H9 (cell line): ENCODE data around the gene STAT1. TPM values are rescaled to one million over a fixed set of nuclear protein-coding genes. Genes with fewer than 3 reads are reported as not detected.

Experiments used
- DNase-seq: peaks from one replicate; pipeline ENCODE4 v3.0.0-alpha.2; 2017
- H2AFZ ChIP-seq: one replicate; pipeline ENCODE4 v1.6.1; 2013; ENCODE audit warnings: mild to moderate bottlenecking, low read length, control low read depth, moderate library complexity
- H2AK5ac ChIP-seq: 2 replicates; pipeline ENCODE4 v1.6.1; 2013; ENCODE audit warnings: low read length, control low read depth, mixed read lengths; ENCODE audit not compliant: insufficient read length
- H2BK120ac ChIP-seq: one replicate; pipeline ENCODE4 v1.6.1; 2013; ENCODE audit warnings: low read depth, mild to moderate bottlenecking, low read length, control low read depth, inconsistent platforms; ENCODE audit not compliant: poor library complexity, severe bottlenecking
- H2BK12ac ChIP-seq: 2 replicates; pipeline ENCODE4 v1.6.1; 2013; ENCODE audit warnings: low read length, control low read depth, mixed read lengths, low read depth; ENCODE audit not compliant: insufficient read length
- H2BK15ac ChIP-seq: 2 replicates; pipeline ENCODE4 v1.6.1; 2013; ENCODE audit warnings: low read depth, low read length, control low read depth
- H2BK20ac ChIP-seq: one replicate; pipeline ENCODE4 v1.6.1; 2013; ENCODE audit warnings: low read depth, mild to moderate bottlenecking, low read length, control low read depth, inconsistent platforms; ENCODE audit not compliant: poor library complexity, severe bottlenecking
- H2BK5ac ChIP-seq: 2 replicates; pipeline ENCODE4 v1.6.1; 2013; ENCODE audit warnings: low read length, control low read depth, mixed read lengths; ENCODE audit not compliant: insufficient read length
- H3K14ac ChIP-seq: 2 replicates; pipeline ENCODE4 v1.6.1; 2013; ENCODE audit warnings: low read length, control low read depth; ENCODE audit not compliant: insufficient read depth
- H3K18ac ChIP-seq: 2 replicates; pipeline ENCODE4 v1.6.1; 2013; ENCODE audit warnings: low read depth, mild to moderate bottlenecking, mixed read lengths, low read length, control low read depth; ENCODE audit not compliant: insufficient read length
- H3K23ac ChIP-seq: 2 replicates; pipeline ENCODE4 v1.6.1; 2013; ENCODE audit warnings: low read length, control low read depth, mixed read lengths, low read depth; ENCODE audit not compliant: insufficient read length
- H3K23me2 ChIP-seq: 2 replicates; pipeline ENCODE4 v1.6.1; 2013; ENCODE audit warnings: low read depth, mild to moderate bottlenecking, mixed read lengths, low read length, control low read depth; ENCODE audit not compliant: insufficient read length, poor library complexity, severe bottlenecking
- H3K27ac ChIP-seq: 2 replicates; pipeline ENCODE4 v1.5.1; 2013; ENCODE audit warnings: low read length, control low read depth, mixed read lengths, low read depth; ENCODE audit not compliant: insufficient read length
- H3K27me3 ChIP-seq: 2 replicates; pipeline ENCODE4 v1.6.1; 2013; ENCODE audit warnings: low read length, control low read depth, inconsistent platforms; ENCODE audit not compliant: insufficient read depth
- H3K4ac ChIP-seq: 2 replicates; pipeline ENCODE4 v1.6.1; 2013; ENCODE audit warnings: low read depth, mild to moderate bottlenecking, control low read depth, inconsistent platforms, low read length, moderate library complexity
- H3K4me1 ChIP-seq: 2 replicates; pipeline ENCODE4 v1.6.1; 2013; ENCODE audit warnings: low read length, control low read depth, inconsistent platforms; ENCODE audit not compliant: insufficient read depth
- H3K4me2 ChIP-seq: 2 replicates; pipeline ENCODE4 v1.6.1; 2013; ENCODE audit warnings: low read length, control low read depth, mixed read lengths; ENCODE audit not compliant: insufficient read length, insufficient read depth
- H3K56ac ChIP-seq: 2 replicates; pipeline ENCODE4 v1.6.1; 2013; ENCODE audit warnings: low read depth, mild to moderate bottlenecking, mixed read lengths, low read length, control low read depth; ENCODE audit not compliant: insufficient read length
- H3K79me1 ChIP-seq: 2 replicates; pipeline ENCODE4 v1.6.1; 2013; ENCODE audit warnings: low read depth, mild to moderate bottlenecking, moderate library complexity, low read length, control low read depth, inconsistent platforms; ENCODE audit not compliant: insufficient read depth, poor library complexity, severe bottlenecking
- H3K79me2 ChIP-seq: 2 replicates; pipeline ENCODE4 v1.6.1; 2013; ENCODE audit warnings: low read length, control low read depth, inconsistent platforms; ENCODE audit not compliant: insufficient read depth
- H3K9ac ChIP-seq: 2 replicates; pipeline ENCODE4 v1.6.1; 2013; ENCODE audit warnings: low read length, control low read depth, mixed read lengths; ENCODE audit not compliant: insufficient read length; ENCODE audit errors: extremely low read depth
- H3K9me3 ChIP-seq: one replicate; pipeline ENCODE4 v1.6.1; 2013; ENCODE audit warnings: low read depth, low read length, inconsistent platforms; ENCODE audit not compliant: control insufficient read depth
- H3T11ph ChIP-seq: one replicate; pipeline ENCODE4 v1.6.1; 2013; ENCODE audit warnings: mild to moderate bottlenecking, low read length, control low read depth, inconsistent platforms
- H4K20me1 ChIP-seq: one replicate; pipeline ENCODE4 v1.6.1; 2013; ENCODE audit not compliant: control insufficient read depth, insufficient read length, insufficient read depth
- H4K5ac ChIP-seq: 2 replicates; pipeline ENCODE4 v1.6.1; 2013; ENCODE audit warnings: low read depth, mild to moderate bottlenecking, mixed read lengths, low read length, control low read depth; ENCODE audit not compliant: insufficient read length
- H4K8ac ChIP-seq: replicated peaks from 2 replicates; pipeline ENCODE4 v1.6.1; 2013; ENCODE audit warnings: low read length, control low read depth, mixed read lengths, low read depth; ENCODE audit not compliant: insufficient read length
- H4K91ac ChIP-seq: 2 replicates; pipeline ENCODE4 v1.6.1; 2013; ENCODE audit warnings: low read depth, mild to moderate bottlenecking, moderate library complexity, mixed read lengths, low read length, control low read depth; ENCODE audit not compliant: insufficient read length
- H3K27ac Mint-ChIP-seq, 3 experiments: 2 replicates in 2 of 3; 3 replicates in 1 of 3; pipeline ENCODE4 v1.8.0; 2020 to 2021; ENCODE audit warnings: mixed read lengths in 3 of 3, mild to moderate bottlenecking in 1 of 3, moderate library complexity in 1 of 3
- H3K27me3 Mint-ChIP-seq: 2 replicates; pipeline ENCODE4 v1.8.0; 2021; ENCODE audit warnings: low read depth, mild to moderate bottlenecking, moderate library complexity, mixed read lengths
- H3K36me3 Mint-ChIP-seq, 3 experiments: 2 replicates in 2 of 3; 3 replicates in 1 of 3; pipeline ENCODE4 v1.8.0; 2020 to 2021; ENCODE audit warnings: low read depth in 3 of 3, mixed read lengths in 3 of 3; ENCODE audit not compliant: insufficient read depth in 1 of 3
- H3K4me1 Mint-ChIP-seq, 2 experiments: 2 replicates each; pipeline ENCODE4 v1.8.0; 2020; ENCODE audit warnings: mixed read lengths in 2 of 2
- H3K4me3 Mint-ChIP-seq, 2 experiments: 2 replicates in 1 of 2; 3 replicates in 1 of 2; pipeline ENCODE4 v1.8.0; 2020 to 2021; ENCODE audit warnings: mild to moderate bottlenecking in 2 of 2, mixed read lengths in 2 of 2, moderate library complexity in 1 of 2
- H3K9me3 Mint-ChIP-seq, 2 experiments: 2 replicates in 1 of 2; 3 replicates in 1 of 2; pipeline ENCODE4 v1.8.0; 2020; ENCODE audit warnings: mild to moderate bottlenecking in 2 of 2, mixed read lengths in 2 of 2, moderate library complexity in 1 of 2
- WGBS: extraction: QIAGEN DNeasy Blood & Tissue Kit; methylation state at CpG from one replicate; pipeline ENCODE4 v1.1.7; 2013; ENCODE audit warnings: missing lambda C conversion rate, low lambda C conversion rate, mixed read lengths; ENCODE audit not compliant: insufficient read length; ENCODE audit errors: extremely low coverage; 5-methylcytosine and 5-hydroxymethylcytosine counted together
- total RNA-seq: library from RNA; stranded (reverse); gene quantifications from 2 replicates; pipeline ENCODE4 v1.2.1, GENCODE V29; 2021
- TF ChIP-seq, protein P1 (sequence below): fragments of 200-600 bp; sonication (generic); conservative IDR thresholded peaks from 3 replicates; pipeline ENCODE4 v1.8.0; 2021; ENCODE audit warnings: antibody characterized with exemption, mild to moderate bottlenecking

Gene STAT1
- total RNA-seq, 1 experiment from 2014 or later = 48.1 TPM

DNA sequence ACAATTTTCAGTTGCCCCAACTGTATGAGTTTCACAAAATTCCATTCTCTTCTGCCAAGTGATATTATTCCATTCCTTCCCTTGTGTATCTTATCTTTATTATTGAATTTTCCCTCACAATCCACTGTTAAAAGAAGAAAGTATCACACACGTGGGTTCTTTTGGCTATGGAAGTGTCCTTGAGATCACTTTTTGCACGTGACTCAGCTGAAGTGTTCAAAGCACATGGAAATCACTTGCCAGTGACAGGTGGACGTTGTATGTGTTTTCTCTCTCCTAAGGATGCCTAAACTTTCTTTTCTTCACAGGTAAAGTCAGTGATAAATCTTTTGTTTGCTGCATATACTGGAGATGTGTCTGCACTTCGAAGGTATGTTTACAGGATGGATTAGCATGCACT is 60.7 kb downstream of the STAT1 start:
- Histone ChIP-seq H3T11ph (no peak overlapping the region), H3K27me3 (no peaks in the 10 kb centered on the region), H3K23me2 (no peaks in the 10 kb centered on the region), H2BK20ac (no peak overlapping the region), H2BK12ac (no peak overlapping the region), H3K4me1 (no peaks in the 10 kb centered on the region), H2AFZ (no peak overlapping the region), H4K20me1 (no peaks in the 10 kb centered on the region), H3K79me1 (no peaks in the 10 kb centered on the region), H3K4me2 (no peak overlapping the region), H3K56ac (no peak overlapping the region), H2BK5ac (no peak overlapping the region), H3K18ac (no peak overlapping the region), H4K8ac (no peak overlapping the region), H4K5ac (no peak overlapping the region), H3K14ac (no peak overlapping the region), H3K9ac (no peak overlapping the region), H3K27ac (no peak overlapping the region), H3K4ac (no peak overlapping the region), H3K23ac (no peak overlapping the region), H3K79me2 (no peaks in the 10 kb centered on the region), H3K9me3 (no peaks in the 10 kb centered on the region), H2AK5ac (no peak overlapping the region), H4K91ac (no peak overlapping the region), H2BK15ac (no peak overlapping the region), H2BK120ac (no peak overlapping the region)
- Mint-ChIP-seq H3K27ac (no peak overlapping the region), H3K27me3 (no peaks in the 10 kb centered on the region), H3K4me1 (no peaks in the 10 kb centered on the region), H3K9me3 (peaks cover 11% of the 10 kb centered on the region in 2 experiments), H3K4me3 (no peak overlapping the region), H3K36me3 (peaks cover 6 to 14% (median 7%) of the 10 kb centered on the region in 3 experiments; a peak in 6 of 7 replicates)
- TF ChIP-seq, protein P1, sequence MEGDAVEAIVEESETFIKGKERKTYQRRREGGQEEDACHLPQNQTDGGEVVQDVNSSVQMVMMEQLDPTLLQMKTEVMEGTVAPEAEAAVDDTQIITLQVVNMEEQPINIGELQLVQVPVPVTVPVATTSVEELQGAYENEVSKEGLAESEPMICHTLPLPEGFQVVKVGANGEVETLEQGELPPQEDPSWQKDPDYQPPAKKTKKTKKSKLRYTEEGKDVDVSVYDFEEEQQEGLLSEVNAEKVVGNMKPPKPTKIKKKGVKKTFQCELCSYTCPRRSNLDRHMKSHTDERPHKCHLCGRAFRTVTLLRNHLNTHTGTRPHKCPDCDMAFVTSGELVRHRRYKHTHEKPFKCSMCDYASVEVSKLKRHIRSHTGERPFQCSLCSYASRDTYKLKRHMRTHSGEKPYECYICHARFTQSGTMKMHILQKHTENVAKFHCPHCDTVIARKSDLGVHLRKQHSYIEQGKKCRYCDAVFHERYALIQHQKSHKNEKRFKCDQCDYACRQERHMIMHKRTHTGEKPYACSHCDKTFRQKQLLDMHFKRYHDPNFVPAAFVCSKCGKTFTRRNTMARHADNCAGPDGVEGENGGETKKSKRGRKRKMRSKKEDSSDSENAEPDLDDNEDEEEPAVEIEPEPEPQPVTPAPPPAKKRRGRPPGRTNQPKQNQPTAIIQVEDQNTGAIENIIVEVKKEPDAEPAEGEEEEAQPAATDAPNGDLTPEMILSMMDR = no peak
- WGBS = no CpG with 5 or more reads among the region's 4 CpGs
- no peak for DNase-seq
